ENCODE data around the gene SCMH1.

Gene SCMH1

GRCh38 chr1:41078193-41078592, 163.9 kb downstream of the SCMH1 start:
- no peak overlapping the region for H3K4me3 ChIP-seq (ENCODE audit: low read length)
- no peak for TF ChIP-seq CTCF (conservative IDR thresholded peaks at IDR 0.05; ENCODE audit: low read length)
- no peak for DNase-seq (ENCODE audit: low read depth)

GRCh38 chr1:41073971-41074370, 168.1 kb downstream of the SCMH1 start:
- peak; percentile 57 for DNase-seq (ENCODE audit: low read depth)
- no peak for TF ChIP-seq CTCF (conservative IDR thresholded peaks at IDR 0.05; ENCODE audit: low read length)
- no peak overlapping the region for H3K4me3 ChIP-seq (ENCODE audit: low read length)

- peak; percentile 43 for DNase-seq (ENCODE audit: low read depth)
- H3K4me3 ChIP-seq (ENCODE audit: low read length): no peak overlapping the region
- no peak for TF ChIP-seq CTCF (conservative IDR thresholded peaks at IDR 0.05; ENCODE audit: low read length)
Measured at GRCh38 chr1:41072051-41072450, 170.1 kb downstream of the SCMH1 start.

- DNase-seq (ENCODE audit: low read depth): no peak
- TF ChIP-seq CTCF (conservative IDR thresholded peaks at IDR 0.05; ENCODE audit: low read length): no peak
Measured at GRCh38 chr1:41056907-41057306, 185.2 kb downstream of the SCMH1 start.

GRCh38 chr1:41053316-41053715, 188.8 kb downstream of the SCMH1 start:
- TF ChIP-seq CTCF (conservative IDR thresholded peaks at IDR 0.05; ENCODE audit: low read length): no peak
- no peak overlapping the region for H3K4me3 ChIP-seq (ENCODE audit: low read length)
- DNase-seq (ENCODE audit: low read depth): no peak

More at GRCh38 chr1:41056907-41057306, 185.2 kb downstream of the SCMH1 start:
- no peak overlapping the region for H3K4me3 ChIP-seq (ENCODE audit: low read length)

- no peak for DNase-seq (ENCODE audit: low read depth)
- TF ChIP-seq CTCF (conservative IDR thresholded peaks at IDR 0.05; ENCODE audit: low read length): no peak
- H3K4me3 ChIP-seq (ENCODE audit: low read length): no peak overlapping the region
Measured at GRCh38 chr1:41051022-41051421, 191.1 kb downstream of the SCMH1 start.

GRCh38 chr1:41048540-41048939, 193.6 kb downstream of the SCMH1 start:
- no peak for DNase-seq (ENCODE audit: low read depth)
- no peak for TF ChIP-seq CTCF (conservative IDR thresholded peaks at IDR 0.05; ENCODE audit: low read length)
- no peak overlapping the region for H3K4me3 ChIP-seq (ENCODE audit: low read length)

Data from AG10803 (cell line).